ENCODE measurements around the gene BPIFA1. TPM values are rescaled to one million over a fixed set of nuclear protein-coding genes. Genes with fewer than 3 reads are reported as not detected.

Gene BPIFA1
- total and polyA plus RNA-seq, 2 experiments from 2014 or later: not detected

DNA sequence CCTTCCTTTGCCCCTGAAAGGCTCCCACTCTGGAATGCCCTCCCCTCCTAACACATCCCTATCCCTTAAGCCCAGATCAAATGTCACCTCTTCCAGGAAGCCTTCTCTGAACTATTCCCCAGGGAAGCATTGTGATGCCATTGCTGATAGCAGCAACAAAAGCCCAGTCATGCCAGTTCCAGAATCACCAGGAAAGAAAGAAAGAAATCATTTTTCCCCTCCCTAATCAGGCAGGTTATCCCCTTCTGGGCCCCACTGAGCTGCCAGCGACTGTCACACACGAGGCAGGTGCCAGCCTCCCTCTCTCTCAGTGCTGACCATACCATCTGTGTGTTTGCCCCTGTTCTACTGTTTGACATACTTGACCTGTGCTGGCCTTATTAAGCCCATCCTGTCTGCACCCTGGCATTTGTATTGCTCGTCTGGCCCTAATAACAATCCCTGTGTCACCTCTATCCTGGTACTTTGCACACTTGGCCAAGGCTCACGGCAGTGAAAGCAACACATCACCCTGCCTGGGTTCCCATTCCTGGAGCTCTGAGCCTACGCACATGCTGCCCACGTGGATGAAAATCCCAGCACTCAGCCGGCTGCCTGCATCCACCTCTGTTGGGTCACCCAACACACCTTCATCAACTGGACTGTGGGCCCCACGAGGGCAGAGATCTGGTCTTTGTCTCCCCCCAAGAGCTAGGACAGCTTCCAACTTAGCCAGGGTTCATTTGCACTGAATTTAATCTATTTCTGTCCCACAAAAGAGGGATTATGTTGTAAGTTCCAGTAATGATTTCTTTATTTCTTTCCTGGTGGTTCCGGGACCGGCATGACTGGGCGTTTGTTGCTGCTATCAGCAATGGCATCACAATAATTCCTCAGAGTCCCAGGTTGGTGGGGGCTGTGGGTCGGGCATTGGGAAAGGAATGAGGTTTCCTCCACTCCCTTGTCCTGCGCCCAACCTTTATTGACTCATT is 42.0 kb downstream of the BPIFA1 start:
- ATAC-seq: peak; percentile 80
- H3K27me3 Mint-ChIP-seq (ENCODE audit: insufficient read depth, low read depth, poor library complexity): peaks cover 21% of the 10 kb centered on the region

More for the DNA sequence above, 42.0 kb downstream of the BPIFA1 start:
- 0 out of 2 replicates have a peak, but pooled peaks cover 8% of the 10 kb centered on the region for H3K4me1 ChIP-seq (ENCODE audit: insufficient read depth)
- H3K4me3 ChIP-seq: no peak overlapping the region
- TF ChIP-seq STAT1 (IDR thresholded peaks at IDR 0.05; ENCODE audit: unreplicated experiment) (no peak), CREB1 (CRISPR knock-in tag; IDR thresholded peaks at IDR 0.05; ENCODE audit: low read depth) (no peak), JUNB (IDR thresholded peaks at IDR 0.05; ENCODE audit: unreplicated experiment) (no peak), POLR2AphosphoS5 (IDR thresholded peaks at IDR 0.05; ENCODE audit: low read depth) (no peak), EZH2 (IDR thresholded peaks at IDR 0.05; ENCODE audit: low read depth, unreplicated experiment) (no peak), NANOG (IDR thresholded peaks at IDR 0.05; ENCODE audit: borderline replicate concordance) (no peak), ZNF114 (CRISPR knock-in tag; IDR thresholded peaks at IDR 0.05) (no peak)
- TF ChIP-seq, protein P1, sequence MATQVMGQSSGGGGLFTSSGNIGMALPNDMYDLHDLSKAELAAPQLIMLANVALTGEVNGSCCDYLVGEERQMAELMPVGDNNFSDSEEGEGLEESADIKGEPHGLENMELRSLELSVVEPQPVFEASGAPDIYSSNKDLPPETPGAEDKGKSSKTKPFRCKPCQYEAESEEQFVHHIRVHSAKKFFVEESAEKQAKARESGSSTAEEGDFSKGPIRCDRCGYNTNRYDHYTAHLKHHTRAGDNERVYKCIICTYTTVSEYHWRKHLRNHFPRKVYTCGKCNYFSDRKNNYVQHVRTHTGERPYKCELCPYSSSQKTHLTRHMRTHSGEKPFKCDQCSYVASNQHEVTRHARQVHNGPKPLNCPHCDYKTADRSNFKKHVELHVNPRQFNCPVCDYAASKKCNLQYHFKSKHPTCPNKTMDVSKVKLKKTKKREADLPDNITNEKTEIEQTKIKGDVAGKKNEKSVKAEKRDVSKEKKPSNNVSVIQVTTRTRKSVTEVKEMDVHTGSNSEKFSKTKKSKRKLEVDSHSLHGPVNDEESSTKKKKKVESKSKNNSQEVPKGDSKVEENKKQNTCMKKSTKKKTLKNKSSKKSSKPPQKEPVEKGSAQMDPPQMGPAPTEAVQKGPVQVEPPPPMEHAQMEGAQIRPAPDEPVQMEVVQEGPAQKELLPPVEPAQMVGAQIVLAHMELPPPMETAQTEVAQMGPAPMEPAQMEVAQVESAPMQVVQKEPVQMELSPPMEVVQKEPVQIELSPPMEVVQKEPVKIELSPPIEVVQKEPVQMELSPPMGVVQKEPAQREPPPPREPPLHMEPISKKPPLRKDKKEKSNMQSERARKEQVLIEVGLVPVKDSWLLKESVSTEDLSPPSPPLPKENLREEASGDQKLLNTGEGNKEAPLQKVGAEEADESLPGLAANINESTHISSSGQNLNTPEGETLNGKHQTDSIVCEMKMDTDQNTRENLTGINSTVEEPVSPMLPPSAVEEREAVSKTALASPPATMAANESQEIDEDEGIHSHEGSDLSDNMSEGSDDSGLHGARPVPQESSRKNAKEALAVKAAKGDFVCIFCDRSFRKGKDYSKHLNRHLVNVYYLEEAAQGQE (IDR thresholded peaks at IDR 0.05; ENCODE audit: unreplicated experiment): no peak
- TF ChIP-seq, protein P2, sequence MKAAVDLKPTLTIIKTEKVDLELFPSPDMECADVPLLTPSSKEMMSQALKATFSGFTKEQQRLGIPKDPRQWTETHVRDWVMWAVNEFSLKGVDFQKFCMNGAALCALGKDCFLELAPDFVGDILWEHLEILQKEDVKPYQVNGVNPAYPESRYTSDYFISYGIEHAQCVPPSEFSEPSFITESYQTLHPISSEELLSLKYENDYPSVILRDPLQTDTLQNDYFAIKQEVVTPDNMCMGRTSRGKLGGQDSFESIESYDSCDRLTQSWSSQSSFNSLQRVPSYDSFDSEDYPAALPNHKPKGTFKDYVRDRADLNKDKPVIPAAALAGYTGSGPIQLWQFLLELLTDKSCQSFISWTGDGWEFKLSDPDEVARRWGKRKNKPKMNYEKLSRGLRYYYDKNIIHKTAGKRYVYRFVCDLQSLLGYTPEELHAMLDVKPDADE (IDR thresholded peaks at IDR 0.05): no peak
- TF ChIP-seq, protein P3, sequence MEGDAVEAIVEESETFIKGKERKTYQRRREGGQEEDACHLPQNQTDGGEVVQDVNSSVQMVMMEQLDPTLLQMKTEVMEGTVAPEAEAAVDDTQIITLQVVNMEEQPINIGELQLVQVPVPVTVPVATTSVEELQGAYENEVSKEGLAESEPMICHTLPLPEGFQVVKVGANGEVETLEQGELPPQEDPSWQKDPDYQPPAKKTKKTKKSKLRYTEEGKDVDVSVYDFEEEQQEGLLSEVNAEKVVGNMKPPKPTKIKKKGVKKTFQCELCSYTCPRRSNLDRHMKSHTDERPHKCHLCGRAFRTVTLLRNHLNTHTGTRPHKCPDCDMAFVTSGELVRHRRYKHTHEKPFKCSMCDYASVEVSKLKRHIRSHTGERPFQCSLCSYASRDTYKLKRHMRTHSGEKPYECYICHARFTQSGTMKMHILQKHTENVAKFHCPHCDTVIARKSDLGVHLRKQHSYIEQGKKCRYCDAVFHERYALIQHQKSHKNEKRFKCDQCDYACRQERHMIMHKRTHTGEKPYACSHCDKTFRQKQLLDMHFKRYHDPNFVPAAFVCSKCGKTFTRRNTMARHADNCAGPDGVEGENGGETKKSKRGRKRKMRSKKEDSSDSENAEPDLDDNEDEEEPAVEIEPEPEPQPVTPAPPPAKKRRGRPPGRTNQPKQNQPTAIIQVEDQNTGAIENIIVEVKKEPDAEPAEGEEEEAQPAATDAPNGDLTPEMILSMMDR (conservative IDR thresholded peaks at IDR 0.05; ENCODE audit: low read depth in 2 of 2): no peak
- no peaks in the 10 kb centered on the region for H3K27me3 ChIP-seq (ENCODE audit: insufficient read depth)
- no peaks in the 10 kb centered on the region for H3K36me3 Mint-ChIP-seq (ENCODE audit: low read depth)
- H3K4me3 Mint-ChIP-seq: no peak overlapping the region; the same call in 2 of the 3 replicates
- H3K79me2 ChIP-seq (replicated peaks; ENCODE audit: insufficient read depth): no peaks in the 10 kb centered on the region
- no peaks in the 10 kb centered on the region for H3K9me2 ChIP-seq (ENCODE audit: insufficient read depth)
- no peaks in the 10 kb centered on the region for H3K36me3 ChIP-seq (ENCODE audit: insufficient read depth)
- DNase-seq (ENCODE audit: low spot score): peak; percentile 72
- no peak overlapping the region for H3K27ac ChIP-seq (ENCODE audit: low read depth)
- no peaks in the 10 kb centered on the region for H4K20me1 ChIP-seq (replicated peaks; ENCODE audit: insufficient read depth)
- peaks cover 23% of the 10 kb centered on the region for H3K4me1 Mint-ChIP-seq
- H3K9me3 Mint-ChIP-seq: no peaks in the 10 kb centered on the region
- peak overlapping the region; percentile 91 for H2AFZ ChIP-seq
- no peak overlapping the region for H3K4me2 ChIP-seq
- H3F3A ChIP-seq (replicated peaks; ENCODE audit: low read depth): no peaks in the 10 kb centered on the region
- peak overlapping the region; percentile 47; the same call in 1 of the 2 replicates for H3K27ac Mint-ChIP-seq

All from GM23338 (cell line).